ENCODE measurements around the gene CARNS1. TPM values are rescaled to one million over a fixed set of nuclear protein-coding genes. Genes with fewer than 3 reads are reported as not detected.

CARNS1 gene
- total RNA-seq, 1 experiment from 2014 or later = 0.08 TPM

Other genes starting within 250 kb of the CARNS1 start
- 45.2 and 49.7 TPM in 2 replicates for gene GRK2, start 149.2 kb upstream of the CARNS1 start, total RNA-seq (2014; rRNA removed; shearing (Covaris generic))
- gene ANKRD13D, start 126.4 kb upstream of the CARNS1 start, total RNA-seq (2014; rRNA removed; shearing (Covaris generic)) = 15.3 and 19.9 TPM in 2 replicates
- 2.5 TPM in 2 replicates for gene SSH3, start 112.1 kb upstream of the CARNS1 start, total RNA-seq (2014; rRNA removed; shearing (Covaris generic))
- gene POLD4, start 62.1 kb upstream of the CARNS1 start, total RNA-seq (2014; rRNA removed; shearing (Covaris generic)) = 35.4 and 37.5 TPM in 2 replicates
- gene CLCF1, start 42.1 kb upstream of the CARNS1 start, total RNA-seq (2014; rRNA removed; shearing (Covaris generic)) = 5.2 and 6.1 TPM in 2 replicates
- gene RAD9A, start 23.7 kb upstream of the CARNS1 start, total RNA-seq (2014; rRNA removed; shearing (Covaris generic)) = 9.4 and 11.7 TPM in 2 replicates
- 169 and 197 TPM in 2 replicates for gene PPP1CA, start 13.8 kb upstream of the CARNS1 start, total RNA-seq (2014; rRNA removed; shearing (Covaris generic))
- not detected in 2 replicates for gene TBC1D10C, start 11.6 kb upstream of the CARNS1 start, total RNA-seq (2014; rRNA removed; shearing (Covaris generic))
- 25.9 and 33.5 TPM in 2 replicates for gene RPS6KB2, start 12.8 kb downstream of the CARNS1 start, total RNA-seq (2014; rRNA removed; shearing (Covaris generic))
- gene PTPRCAP, start 22.0 kb downstream of the CARNS1 start, total RNA-seq (2014; rRNA removed; shearing (Covaris generic)) = 1.1 TPM in 1 of 2 replicates, not detected in the other
- gene CORO1B, start 27.8 kb downstream of the CARNS1 start, total RNA-seq (2014; rRNA removed; shearing (Covaris generic)) = 25.5 and 30.1 TPM in 2 replicates
- gene GPR152, start 37.1 kb downstream of the CARNS1 start, total RNA-seq (2014; rRNA removed; shearing (Covaris generic)) = not detected in 2 replicates
- gene CABP4, start 39.7 kb downstream of the CARNS1 start, total RNA-seq (2014; rRNA removed; shearing (Covaris generic)) = 1.2 and 2.6 TPM in 2 replicates
- gene TMEM134, start 53.6 kb downstream of the CARNS1 start, total RNA-seq (2014; rRNA removed; shearing (Covaris generic)) = 7.6 TPM in 2 replicates
- gene AIP, start 67.3 kb downstream of the CARNS1 start, total RNA-seq (2014; rRNA removed; shearing (Covaris generic)) = 39.8 and 45.4 TPM in 2 replicates
- gene PITPNM1, start 89.7 kb downstream of the CARNS1 start, total RNA-seq (2014; rRNA removed; shearing (Covaris generic)) = 7.9 and 9.7 TPM in 2 replicates
- 15.8 and 15.9 TPM in 2 replicates for gene CDK2AP2, start 92.5 kb downstream of the CARNS1 start, total RNA-seq (2014; rRNA removed; shearing (Covaris generic))
- gene CABP2, start 107.8 kb downstream of the CARNS1 start, total RNA-seq (2014; rRNA removed; shearing (Covaris generic)) = not detected in 2 replicates
- 192 and 275 TPM in 2 replicates for gene GSTP1, start 168.1 kb downstream of the CARNS1 start, total RNA-seq (2014; rRNA removed; shearing (Covaris generic))
- 116 and 137 TPM in 2 replicates for gene NDUFV1, start 191.3 kb downstream of the CARNS1 start, total RNA-seq (2014; rRNA removed; shearing (Covaris generic))
- gene NUDT8, start 214.3 kb downstream of the CARNS1 start, total RNA-seq (2014; rRNA removed; shearing (Covaris generic)) = 0.76 and 2.4 TPM in 2 replicates
- not detected in 2 replicates for gene TBX10, start 224.1 kb downstream of the CARNS1 start, total RNA-seq (2014; rRNA removed; shearing (Covaris generic))
- 0.18 TPM in 1 of 2 replicates, not detected in the other for gene ACY3, start 235.1 kb downstream of the CARNS1 start, total RNA-seq (2014; rRNA removed; shearing (Covaris generic))

Measured in SJCRH30 (cell line).